ENCODE results near the gene P2RX5.
A peak's percentile ranks its signal among the peaks of the same experiment; 100 is the strongest.

P2RX5 gene

GRCh38 chr17:3723556-3724377 is 27.8 kb upstream of the P2RX5 start, which contains the start of gene HASPIN (continued):
- TF ChIP-seq ZNF423 (tag by site-specific recombination; IDR thresholded peaks at IDR 0.05), result no peak
- TF ChIP-seq TCF7L2 (IDR thresholded peaks at IDR 0.05; ENCODE audit: borderline replicate concordance, low read depth, low read length), result no peak
- no peak for TF ChIP-seq ZNF175 (tag by site-specific recombination; IDR thresholded peaks at IDR 0.05)
- TF ChIP-seq ZNF639 (tag by site-specific recombination; IDR thresholded peaks at IDR 0.05), result peak; percentile 37; the same call in 1 of the 2 replicates
- TF ChIP-seq ZNF747 (tag by site-specific recombination; IDR thresholded peaks at IDR 0.05), result no peak
- no peak for TF ChIP-seq ZNF785 (tag by site-specific recombination; IDR thresholded peaks at IDR 0.05)
- no peak for TF ChIP-seq ZNF10 (tag by site-specific recombination; IDR thresholded peaks at IDR 0.05)
- no peak for TF ChIP-seq ZNF768 (tag by site-specific recombination; IDR thresholded peaks at IDR 0.05)
- 0 out of 2 replicates have a peak, but pooled peaks have one; percentile 17 for TF ChIP-seq ZSCAN5A (tag by site-specific recombination; IDR thresholded peaks at IDR 0.05)
- TF ChIP-seq GFI1B (tag by site-specific recombination; IDR thresholded peaks at IDR 0.05), result no peak
- TF ChIP-seq GLI4 (tag by site-specific recombination; IDR thresholded peaks at IDR 0.05), result no peak
- no peak for TF ChIP-seq ZSCAN23 (tag by site-specific recombination; IDR thresholded peaks at IDR 0.05)
- no peak for TF ChIP-seq ZNF366 (tag by site-specific recombination; conservative IDR thresholded peaks at IDR 0.05)
- TF ChIP-seq ZNF449 (tag by site-specific recombination; IDR thresholded peaks at IDR 0.05), result no peak
- TF ChIP-seq GLIS1 (tag by site-specific recombination; IDR thresholded peaks at IDR 0.05), result 0 out of 2 replicates have a peak, but pooled peaks have one; percentile 20
- no peak for TF ChIP-seq HOXA7 (CRISPR knock-in tag; IDR thresholded peaks at IDR 0.05; ENCODE audit: borderline replicate concordance)
- TF ChIP-seq ZNF596 (tag by site-specific recombination; IDR thresholded peaks at IDR 0.05), result no peak
- peak; percentile 23; the same call in 1 of the 2 replicates for TF ChIP-seq ZBTB44 (tag by site-specific recombination; IDR thresholded peaks at IDR 0.05)
- TF ChIP-seq ZNF184 (tag by site-specific recombination; IDR thresholded peaks at IDR 0.05), result no peak
- TF ChIP-seq, protein P1, sequence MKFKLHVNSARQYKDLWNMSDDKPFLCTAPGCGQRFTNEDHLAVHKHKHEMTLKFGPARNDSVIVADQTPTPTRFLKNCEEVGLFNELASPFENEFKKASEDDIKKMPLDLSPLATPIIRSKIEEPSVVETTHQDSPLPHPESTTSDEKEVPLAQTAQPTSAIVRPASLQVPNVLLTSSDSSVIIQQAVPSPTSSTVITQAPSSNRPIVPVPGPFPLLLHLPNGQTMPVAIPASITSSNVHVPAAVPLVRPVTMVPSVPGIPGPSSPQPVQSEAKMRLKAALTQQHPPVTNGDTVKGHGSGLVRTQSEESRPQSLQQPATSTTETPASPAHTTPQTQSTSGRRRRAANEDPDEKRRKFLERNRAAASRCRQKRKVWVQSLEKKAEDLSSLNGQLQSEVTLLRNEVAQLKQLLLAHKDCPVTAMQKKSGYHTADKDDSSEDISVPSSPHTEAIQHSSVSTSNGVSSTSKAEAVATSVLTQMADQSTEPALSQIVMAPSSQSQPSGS (tag by site-specific recombination; IDR thresholded peaks at IDR 0.05; ENCODE audit: low read depth), result no peak
- peak; percentile 28; the same call in 1 of the 2 replicates for TF ChIP-seq ZNF660 (tag by site-specific recombination; IDR thresholded peaks at IDR 0.05)
- TF ChIP-seq ZNF544 (tag by site-specific recombination; IDR thresholded peaks at IDR 0.05), result no peak
- no peak for TF ChIP-seq IKZF3 (tag by site-specific recombination; IDR thresholded peaks at IDR 0.05)
- peak; percentile 91 for TF ChIP-seq ZBTB48 (tag by site-specific recombination; IDR thresholded peaks at IDR 0.05)
- TF ChIP-seq, protein P2, sequence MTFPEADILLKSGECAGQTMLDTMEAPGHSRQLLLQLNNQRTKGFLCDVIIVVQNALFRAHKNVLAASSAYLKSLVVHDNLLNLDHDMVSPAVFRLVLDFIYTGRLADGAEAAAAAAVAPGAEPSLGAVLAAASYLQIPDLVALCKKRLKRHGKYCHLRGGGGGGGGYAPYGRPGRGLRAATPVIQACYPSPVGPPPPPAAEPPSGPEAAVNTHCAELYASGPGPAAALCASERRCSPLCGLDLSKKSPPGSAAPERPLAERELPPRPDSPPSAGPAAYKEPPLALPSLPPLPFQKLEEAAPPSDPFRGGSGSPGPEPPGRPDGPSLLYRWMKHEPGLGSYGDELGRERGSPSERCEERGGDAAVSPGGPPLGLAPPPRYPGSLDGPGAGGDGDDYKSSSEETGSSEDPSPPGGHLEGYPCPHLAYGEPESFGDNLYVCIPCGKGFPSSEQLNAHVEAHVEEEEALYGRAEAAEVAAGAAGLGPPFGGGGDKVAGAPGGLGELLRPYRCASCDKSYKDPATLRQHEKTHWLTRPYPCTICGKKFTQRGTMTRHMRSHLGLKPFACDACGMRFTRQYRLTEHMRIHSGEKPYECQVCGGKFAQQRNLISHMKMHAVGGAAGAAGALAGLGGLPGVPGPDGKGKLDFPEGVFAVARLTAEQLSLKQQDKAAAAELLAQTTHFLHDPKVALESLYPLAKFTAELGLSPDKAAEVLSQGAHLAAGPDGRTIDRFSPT (tag by site-specific recombination; IDR thresholded peaks at IDR 0.05), result no peak
- TF ChIP-seq ZNF202 (tag by site-specific recombination; IDR thresholded peaks at IDR 0.05; ENCODE audit: borderline replicate concordance), result no peak
- TF ChIP-seq ZNF558 (tag by site-specific recombination; IDR thresholded peaks at IDR 0.05), result no peak
- 0 out of 2 replicates have a peak, but pooled peaks have one; percentile 43 for TF ChIP-seq ZNF488 (tag by site-specific recombination; IDR thresholded peaks at IDR 0.05)
- TF ChIP-seq ZNF621 (tag by site-specific recombination; IDR thresholded peaks at IDR 0.05), result no peak
- TF ChIP-seq ZNF776 (tag by site-specific recombination; IDR thresholded peaks at IDR 0.05; ENCODE audit: borderline replicate concordance), result no peak

All from HEK293 (cell line).